ENCODE results near the gene MATN3. TPM values are rescaled to one million over a fixed set of nuclear protein-coding genes. Genes with fewer than 3 reads are reported as not detected.

MATN3 gene
- total and polyA plus RNA-seq, 2 of the 13 experiments (the other 11 are each of a cell fraction or from before 2014, with no cell fraction given): 36.1 to 208 TPM

DNA sequence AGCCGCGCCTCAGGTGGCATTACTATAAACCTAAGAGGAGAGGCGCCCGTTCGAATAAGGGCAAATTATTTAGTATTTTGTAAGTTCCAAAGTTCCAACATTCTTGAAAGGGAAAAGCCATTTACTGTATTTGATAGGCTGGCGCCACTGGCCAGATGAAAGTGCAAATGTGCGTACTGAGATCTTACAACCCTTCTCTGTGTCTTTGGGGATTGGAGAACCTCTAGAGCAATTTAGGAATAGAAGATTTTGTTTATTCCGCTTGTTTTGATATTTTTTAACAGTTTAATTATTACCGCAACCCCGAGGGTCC, 22.1 kb downstream of the MATN3 start (continued):
- TF ChIP-seq, protein P1, sequence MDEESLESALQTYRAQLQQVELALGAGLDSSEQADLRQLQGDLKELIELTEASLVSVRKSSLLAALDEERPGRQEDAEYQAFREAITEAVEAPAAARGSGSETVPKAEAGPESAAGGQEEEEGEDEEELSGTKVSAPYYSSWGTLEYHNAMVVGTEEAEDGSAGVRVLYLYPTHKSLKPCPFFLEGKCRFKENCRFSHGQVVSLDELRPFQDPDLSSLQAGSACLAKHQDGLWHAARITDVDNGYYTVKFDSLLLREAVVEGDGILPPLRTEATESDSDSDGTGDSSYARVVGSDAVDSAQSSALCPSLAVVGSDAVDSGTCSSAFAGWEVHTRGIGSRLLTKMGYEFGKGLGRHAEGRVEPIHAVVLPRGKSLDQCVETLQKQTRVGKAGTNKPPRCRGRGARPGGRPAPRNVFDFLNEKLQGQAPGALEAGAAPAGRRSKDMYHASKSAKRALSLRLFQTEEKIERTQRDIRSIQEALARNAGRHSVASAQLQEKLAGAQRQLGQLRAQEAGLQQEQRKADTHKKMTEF (CRISPR knock-in tag; IDR thresholded peaks at IDR 0.05): peak; percentile 50
- TF ChIP-seq ZNF317 (CRISPR knock-in tag; IDR thresholded peaks at IDR 0.05): peak; percentile 69; the same call in 1 of the 2 replicates
- no peak for TF ChIP-seq NFRKB (IDR thresholded peaks at IDR 0.05)
- no peak for TF ChIP-seq NFIB (CRISPR knock-in tag; IDR thresholded peaks at IDR 0.05; ENCODE audit: borderline replicate concordance)
- no peak for TF ChIP-seq ZNF619 (CRISPR knock-in tag; IDR thresholded peaks at IDR 0.05)
- TF ChIP-seq, protein P2, sequence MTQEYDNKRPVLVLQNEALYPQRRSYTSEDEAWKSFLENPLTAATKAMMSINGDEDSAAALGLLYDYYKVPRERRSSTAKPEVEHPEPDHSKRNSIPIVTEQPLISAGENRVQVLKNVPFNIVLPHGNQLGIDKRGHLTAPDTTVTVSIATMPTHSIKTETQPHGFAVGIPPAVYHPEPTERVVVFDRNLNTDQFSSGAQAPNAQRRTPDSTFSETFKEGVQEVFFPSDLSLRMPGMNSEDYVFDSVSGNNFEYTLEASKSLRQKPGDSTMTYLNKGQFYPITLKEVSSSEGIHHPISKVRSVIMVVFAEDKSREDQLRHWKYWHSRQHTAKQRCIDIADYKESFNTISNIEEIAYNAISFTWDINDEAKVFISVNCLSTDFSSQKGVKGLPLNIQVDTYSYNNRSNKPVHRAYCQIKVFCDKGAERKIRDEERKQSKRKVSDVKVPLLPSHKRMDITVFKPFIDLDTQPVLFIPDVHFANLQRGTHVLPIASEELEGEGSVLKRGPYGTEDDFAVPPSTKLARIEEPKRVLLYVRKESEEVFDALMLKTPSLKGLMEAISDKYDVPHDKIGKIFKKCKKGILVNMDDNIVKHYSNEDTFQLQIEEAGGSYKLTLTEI (CRISPR knock-in tag; conservative IDR thresholded peaks at IDR 0.05): no peak
- peak; percentile 29; the same call in 1 of the 2 replicates for TF ChIP-seq ZNF17 (CRISPR knock-in tag; IDR thresholded peaks at IDR 0.05)
- TF ChIP-seq TEAD2 (CRISPR knock-in tag; IDR thresholded peaks at IDR 0.05): no peak
- 0 out of 2 replicates have a peak, but pooled peaks have one; percentile 70 for TF ChIP-seq SMYD3 (CRISPR knock-in tag; IDR thresholded peaks at IDR 0.05)
- no peak for TF ChIP-seq ZNF264 (CRISPR knock-in tag; IDR thresholded peaks at IDR 0.05)
- no peak for TF ChIP-seq ZNF136 (CRISPR knock-in tag; IDR thresholded peaks at IDR 0.05; ENCODE audit: low read depth)
- TF ChIP-seq, protein P3, sequence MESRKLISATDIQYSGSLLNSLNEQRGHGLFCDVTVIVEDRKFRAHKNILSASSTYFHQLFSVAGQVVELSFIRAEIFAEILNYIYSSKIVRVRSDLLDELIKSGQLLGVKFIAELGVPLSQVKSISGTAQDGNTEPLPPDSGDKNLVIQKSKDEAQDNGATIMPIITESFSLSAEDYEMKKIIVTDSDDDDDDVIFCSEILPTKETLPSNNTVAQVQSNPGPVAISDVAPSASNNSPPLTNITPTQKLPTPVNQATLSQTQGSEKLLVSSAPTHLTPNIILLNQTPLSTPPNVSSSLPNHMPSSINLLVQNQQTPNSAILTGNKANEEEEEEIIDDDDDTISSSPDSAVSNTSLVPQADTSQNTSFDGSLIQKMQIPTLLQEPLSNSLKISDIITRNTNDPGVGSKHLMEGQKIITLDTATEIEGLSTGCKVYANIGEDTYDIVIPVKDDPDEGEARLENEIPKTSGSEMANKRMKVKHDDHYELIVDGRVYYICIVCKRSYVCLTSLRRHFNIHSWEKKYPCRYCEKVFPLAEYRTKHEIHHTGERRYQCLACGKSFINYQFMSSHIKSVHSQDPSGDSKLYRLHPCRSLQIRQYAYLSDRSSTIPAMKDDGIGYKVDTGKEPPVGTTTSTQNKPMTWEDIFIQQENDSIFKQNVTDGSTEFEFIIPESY (CRISPR knock-in tag; IDR thresholded peaks at IDR 0.05): no peak
- peak; percentile 11; the same call in 1 of the 2 replicates for TF ChIP-seq ZFP90 (CRISPR knock-in tag; IDR thresholded peaks at IDR 0.05; ENCODE audit: borderline replicate concordance)
- no peak for TF ChIP-seq ZNF354B (CRISPR knock-in tag; IDR thresholded peaks at IDR 0.05)
- TF ChIP-seq, protein P4, sequence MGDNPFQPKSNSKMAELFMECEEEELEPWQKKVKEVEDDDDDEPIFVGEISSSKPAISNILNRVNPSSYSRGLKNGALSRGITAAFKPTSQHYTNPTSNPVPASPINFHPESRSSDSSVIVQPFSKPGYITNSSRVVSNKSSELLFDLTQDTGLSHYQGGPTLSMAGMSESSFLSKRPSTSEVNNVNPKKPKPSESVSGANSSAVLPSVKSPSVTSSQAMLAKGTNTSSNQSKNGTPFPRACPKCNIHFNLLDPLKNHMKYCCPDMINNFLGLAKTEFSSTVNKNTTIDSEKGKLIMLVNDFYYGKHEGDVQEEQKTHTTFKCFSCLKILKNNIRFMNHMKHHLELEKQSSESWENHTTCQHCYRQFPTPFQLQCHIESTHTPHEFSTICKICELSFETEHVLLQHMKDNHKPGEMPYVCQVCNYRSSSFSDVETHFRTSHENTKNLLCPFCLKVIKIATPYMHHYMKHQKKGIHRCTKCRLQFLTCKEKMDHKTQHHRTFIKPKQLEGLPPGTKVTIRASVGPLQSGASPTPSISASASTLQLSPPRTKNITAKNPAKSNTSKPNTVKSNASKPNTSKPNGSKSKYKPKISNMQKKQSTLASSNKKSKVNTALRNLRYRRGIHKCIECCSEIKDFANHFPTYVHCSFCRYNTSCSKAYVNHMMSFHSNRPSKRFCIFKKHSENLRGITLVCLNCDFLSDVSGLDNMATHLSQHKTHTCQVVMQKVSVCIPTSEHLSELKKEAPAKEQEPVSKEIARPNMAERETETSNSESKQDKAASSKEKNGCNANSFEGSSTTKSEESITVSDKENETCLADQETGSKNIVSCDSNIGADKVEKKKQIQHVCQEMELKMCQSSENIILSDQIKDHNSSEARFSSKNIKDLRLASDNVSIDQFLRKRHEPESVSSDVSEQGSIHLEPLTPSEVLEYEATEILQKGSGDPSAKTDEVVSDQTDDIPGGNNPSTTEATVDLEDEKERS (CRISPR knock-in tag; IDR thresholded peaks at IDR 0.05): 0 out of 2 replicates have a peak, but pooled peaks have one; percentile 16
- 0 out of 2 replicates have a peak, but pooled peaks have one; percentile 10 for TF ChIP-seq NR2F6 (IDR thresholded peaks at IDR 0.05)
- no peak; the same call in 1 of the 2 replicates for TF ChIP-seq NR2F6 (CRISPR knock-in tag; IDR thresholded peaks at IDR 0.05)
- TF ChIP-seq, protein P5, sequence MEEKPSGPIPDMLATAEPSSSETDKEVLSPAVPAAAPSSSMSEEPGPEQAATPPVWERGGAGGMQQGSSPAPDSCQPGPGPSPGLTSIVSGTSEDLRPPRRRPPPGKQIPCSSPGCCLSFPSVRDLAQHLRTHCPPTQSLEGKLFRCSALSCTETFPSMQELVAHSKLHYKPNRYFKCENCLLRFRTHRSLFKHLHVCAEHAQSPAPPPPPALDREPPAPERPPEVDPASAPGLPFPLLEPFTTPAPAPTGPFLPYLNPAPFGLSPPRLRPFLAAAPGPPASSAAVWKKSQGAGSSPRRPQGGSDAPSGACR (CRISPR knock-in tag; IDR thresholded peaks at IDR 0.05): 0 out of 2 replicates have a peak, but pooled peaks have one; percentile 19
- no peak for TF ChIP-seq ZFX (CRISPR knock-in tag; IDR thresholded peaks at IDR 0.05; ENCODE audit: low read depth)
- TF ChIP-seq, protein P6, sequence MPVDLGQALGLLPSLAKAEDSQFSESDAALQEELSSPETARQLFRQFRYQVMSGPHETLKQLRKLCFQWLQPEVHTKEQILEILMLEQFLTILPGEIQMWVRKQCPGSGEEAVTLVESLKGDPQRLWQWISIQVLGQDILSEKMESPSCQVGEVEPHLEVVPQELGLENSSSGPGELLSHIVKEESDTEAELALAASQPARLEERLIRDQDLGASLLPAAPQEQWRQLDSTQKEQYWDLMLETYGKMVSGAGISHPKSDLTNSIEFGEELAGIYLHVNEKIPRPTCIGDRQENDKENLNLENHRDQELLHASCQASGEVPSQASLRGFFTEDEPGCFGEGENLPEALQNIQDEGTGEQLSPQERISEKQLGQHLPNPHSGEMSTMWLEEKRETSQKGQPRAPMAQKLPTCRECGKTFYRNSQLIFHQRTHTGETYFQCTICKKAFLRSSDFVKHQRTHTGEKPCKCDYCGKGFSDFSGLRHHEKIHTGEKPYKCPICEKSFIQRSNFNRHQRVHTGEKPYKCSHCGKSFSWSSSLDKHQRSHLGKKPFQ (CRISPR knock-in tag; IDR thresholded peaks at IDR 0.05; ENCODE audit: insufficient replicate concordance): peak; percentile 86

All from HepG2 (cell line).